NT2/D1 (cell line): ENCODE measurements around the gene COLEC11.

Experiments used
- SUZ12 ChIP-seq: IDR thresholded peaks from 2 replicates; pipeline ENCODE4 v1.6.1; 2011; ENCODE audit not compliant: insufficient read length, insufficient read depth; ENCODE audit errors: extremely low read depth
- YY1 ChIP-seq: IDR thresholded peaks from 2 replicates; pipeline ENCODE4 v1.6.1; 2011; ENCODE audit not compliant: insufficient read length, insufficient read depth
- ZNF274 ChIP-seq: IDR thresholded peaks from 2 replicates; pipeline ENCODE4 v1.6.1; 2011; ENCODE audit warnings: mild to moderate bottlenecking, low read depth, low read length

DNA sequence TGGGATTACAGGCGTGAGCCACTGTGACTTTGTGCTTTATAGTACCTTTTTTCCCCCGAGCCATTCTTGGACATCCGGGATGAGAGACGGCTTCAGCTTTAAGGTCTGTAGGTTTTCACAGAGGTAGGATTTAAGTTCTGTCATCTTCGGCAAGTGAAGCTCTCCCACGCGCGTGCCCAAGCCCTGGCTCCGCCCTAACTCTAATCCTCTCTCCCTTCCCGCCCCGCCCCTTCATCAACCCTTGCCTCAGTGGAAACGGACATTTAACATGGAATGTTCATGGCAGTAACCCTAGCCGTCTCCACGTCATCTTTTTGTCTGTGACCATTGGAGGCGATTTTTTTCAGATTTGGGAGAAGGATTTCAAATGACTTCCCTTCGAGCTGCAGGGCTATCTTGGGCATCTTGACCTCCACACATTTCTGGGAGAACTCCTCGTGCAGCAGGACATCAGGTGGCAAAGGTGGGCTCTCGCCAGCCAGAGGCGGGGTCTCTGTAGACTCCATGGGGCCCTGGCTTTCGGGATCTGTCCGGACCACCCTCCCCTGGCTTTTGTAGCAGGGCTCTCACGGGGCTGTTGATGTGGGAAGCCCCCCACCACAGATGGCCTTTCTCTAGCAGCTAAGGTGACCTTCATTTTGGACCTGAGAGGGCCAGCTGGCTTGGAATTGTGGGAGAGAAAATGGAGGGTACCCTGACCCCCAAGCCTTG lies 6.8 kb downstream of the COLEC11 start:
- no peak for TF ChIP-seq ZNF274
- no peak for TF ChIP-seq SUZ12
- no peak for TF ChIP-seq YY1
